ENCODE data around the gene DDX5. TPM values are rescaled to one million over a fixed set of nuclear protein-coding genes. Genes with fewer than 3 reads are reported as not detected.
"Not testable (repeated sequence)": the region's sequence is repeated elsewhere in the genome, so short reads cannot be mapped to it uniquely, and the experiment has no call there.

The DDX5 gene
- polyA plus RNA-seq, 2 of the 4 experiments (the other 2 are of a cell fraction): 841 to 1,011 TPM

GRCh38 chr17:64470625-64471024 is 35.5 kb downstream of the DDX5 start (continued):
- no peak for TF ChIP-seq TP53 (CRISPR knock-in tag; IDR thresholded peaks at IDR 0.05)
- no peak for TF ChIP-seq HOXB5 (CRISPR knock-in tag; IDR thresholded peaks at IDR 0.05)
- no peak for TF ChIP-seq MAFK (IDR thresholded peaks at IDR 0.05; ENCODE audit: partially characterized antibody)
- TF ChIP-seq ZFP36 (IDR thresholded peaks at IDR 0.05; ENCODE audit: borderline replicate concordance, partially characterized antibody): no peak

DNA sequence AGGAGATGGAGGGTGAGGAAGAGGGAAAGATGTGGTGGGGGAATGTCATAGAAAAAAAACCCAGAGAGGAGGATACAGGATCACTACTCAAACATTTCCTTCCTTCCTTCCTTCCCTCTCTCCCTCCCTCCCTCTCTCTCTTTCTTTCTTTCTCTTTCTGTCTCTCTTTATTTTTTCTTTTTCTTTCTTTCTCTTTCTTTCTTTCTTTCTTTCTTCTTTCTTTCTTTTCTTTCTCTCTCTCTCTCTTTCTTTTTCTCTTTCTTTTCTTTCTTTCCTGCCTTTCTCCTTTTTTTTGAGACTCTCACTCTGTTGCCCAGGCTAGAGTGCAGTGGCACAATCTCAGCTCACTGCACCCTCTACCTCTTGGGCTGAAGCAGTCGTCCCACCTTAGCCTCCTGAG is 39.3 kb downstream of the DDX5 start:
- CTCF ChIA-PET: interaction anchor here (0.6 to 8.4 kb wide), 8 partner anchors 10 to 499 kb away, joined by 3 to 48 read pairs (median 3); no protein-coding TSS in a partner anchor
- H3K27ac ChIP-seq; DNase-seq (ENCODE audit: low read depth in 1 of 2, low spot score in 1 of 2); H3K4me3 ChIP-seq; ATAC-seq; FAIRE-seq; H3K9me3 ChIP-seq; H3K4me2 ChIP-seq; POLR2A ChIA-PET; H3K4me1 ChIP-seq: not testable (repeated sequence)
- WGBS (ENCODE audit: missing lambda C conversion rate): 8% methylated on average over 1 of the region's 1 CpG

DNA sequence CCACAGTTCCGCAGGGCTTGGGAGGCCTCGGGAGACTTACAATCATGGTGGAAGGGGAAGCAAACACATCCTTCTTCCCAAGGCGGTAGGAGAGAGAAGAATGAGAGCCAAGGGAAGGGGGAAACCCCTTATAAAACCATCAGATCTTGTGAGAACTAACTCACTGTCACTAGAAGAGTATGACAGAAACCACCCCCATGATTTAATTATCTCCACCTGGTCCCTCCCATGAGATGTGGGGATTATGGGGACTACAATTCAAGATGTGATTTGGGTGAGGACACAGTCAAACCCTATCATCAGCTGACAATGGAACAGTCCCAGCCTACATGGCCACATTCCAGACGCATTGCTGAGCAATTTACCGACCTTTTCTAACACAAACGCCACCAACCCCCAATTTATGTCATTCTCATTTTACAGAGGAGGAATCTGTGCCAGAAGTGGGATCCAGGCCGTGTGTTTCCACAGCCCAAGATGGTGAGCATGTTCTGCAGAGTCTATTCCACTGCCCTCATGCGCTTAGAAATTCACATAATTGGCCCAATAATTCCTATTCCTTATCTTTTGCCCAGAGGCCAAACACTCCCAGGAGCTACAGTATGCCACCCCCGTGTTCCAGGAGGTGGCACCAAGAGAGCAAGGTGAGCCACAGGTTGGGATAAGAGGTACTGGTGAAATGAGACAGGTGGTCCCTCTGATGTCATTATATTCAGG is 39.9 kb downstream of the DDX5 start:
- TF ChIP-seq POLR2AphosphoS2 (conservative IDR thresholded peaks at IDR 0.05; ENCODE audit: low read length) (no peak), FOXS1 (CRISPR knock-in tag; IDR thresholded peaks at IDR 0.05) (no peak), FOSL2 (IDR thresholded peaks at IDR 0.05) (no peak), FOSL2 (CRISPR knock-in tag; IDR thresholded peaks at IDR 0.05) (no peak), NPAS2 (CRISPR knock-in tag; IDR thresholded peaks at IDR 0.05; ENCODE audit: borderline replicate concordance) (no peak), ESRRA (IDR thresholded peaks at IDR 0.05; ENCODE audit: borderline replicate concordance, low read length) (no peak), MAZ (IDR thresholded peaks at IDR 0.05; ENCODE audit: borderline replicate concordance, low read depth, low read length) (no peak), CBX8 (IDR thresholded peaks at IDR 0.05) (no peak), ZC3H11A (IDR thresholded peaks at IDR 0.05) (no peak), RARB (CRISPR knock-in tag; IDR thresholded peaks at IDR 0.05) (no peak), HDAC2 (IDR thresholded peaks at IDR 0.05) (no peak), SMC3 (IDR thresholded peaks at IDR 0.05) (no peak), REST (IDR thresholded peaks at IDR 0.05) (no peak), RCOR1 (IDR thresholded peaks at IDR 0.05; ENCODE audit: low read depth, low read length) (no peak), JUN (IDR thresholded peaks at IDR 0.05) (no peak)
- TF ChIP-seq, protein P1, sequence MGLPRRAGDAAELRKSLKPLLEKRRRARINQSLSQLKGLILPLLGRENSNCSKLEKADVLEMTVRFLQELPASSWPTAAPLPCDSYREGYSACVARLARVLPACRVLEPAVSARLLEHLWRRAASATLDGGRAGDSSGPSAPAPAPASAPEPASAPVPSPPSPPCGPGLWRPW (IDR thresholded peaks at IDR 0.05): no peak
- TF ChIP-seq, protein P2, sequence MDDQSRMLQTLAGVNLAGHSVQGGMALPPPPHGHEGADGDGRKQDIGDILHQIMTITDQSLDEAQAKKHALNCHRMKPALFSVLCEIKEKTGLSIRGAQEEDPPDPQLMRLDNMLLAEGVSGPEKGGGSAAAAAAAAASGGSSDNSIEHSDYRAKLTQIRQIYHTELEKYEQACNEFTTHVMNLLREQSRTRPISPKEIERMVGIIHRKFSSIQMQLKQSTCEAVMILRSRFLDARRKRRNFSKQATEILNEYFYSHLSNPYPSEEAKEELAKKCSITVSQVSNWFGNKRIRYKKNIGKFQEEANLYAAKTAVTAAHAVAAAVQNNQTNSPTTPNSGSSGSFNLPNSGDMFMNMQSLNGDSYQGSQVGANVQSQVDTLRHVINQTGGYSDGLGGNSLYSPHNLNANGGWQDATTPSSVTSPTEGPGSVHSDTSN (IDR thresholded peaks at IDR 0.05): no peak
- TF ChIP-seq, protein P3, sequence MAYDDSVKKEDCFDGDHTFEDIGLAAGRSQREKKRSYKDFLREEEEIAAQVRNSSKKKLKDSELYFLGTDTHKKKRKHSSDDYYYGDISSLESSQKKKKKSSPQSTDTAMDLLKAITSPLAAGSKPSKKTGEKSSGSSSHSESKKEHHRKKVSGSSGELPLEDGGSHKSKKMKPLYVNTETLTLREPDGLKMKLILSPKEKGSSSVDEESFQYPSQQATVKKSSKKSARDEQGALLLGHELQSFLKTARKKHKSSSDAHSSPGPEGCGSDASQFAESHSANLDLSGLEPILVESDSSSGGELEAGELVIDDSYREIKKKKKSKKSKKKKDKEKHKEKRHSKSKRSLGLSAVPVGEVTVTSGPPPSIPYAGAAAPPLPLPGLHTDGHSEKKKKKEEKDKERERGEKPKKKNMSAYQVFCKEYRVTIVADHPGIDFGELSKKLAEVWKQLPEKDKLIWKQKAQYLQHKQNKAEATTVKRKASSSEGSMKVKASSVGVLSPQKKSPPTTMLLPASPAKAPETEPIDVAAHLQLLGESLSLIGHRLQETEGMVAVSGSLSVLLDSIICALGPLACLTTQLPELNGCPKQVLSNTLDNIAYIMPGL (CRISPR knock-in tag; IDR thresholded peaks at IDR 0.05; ENCODE audit: borderline replicate concordance): no peak
- POLR2A ChIA-PET: no interaction called here
- H3K4me3 ChIP-seq: no peak overlapping the region
- H3K9me3 ChIP-seq: no peaks in the 10 kb centered on the region
- no peak overlapping the region for H3K27ac ChIP-seq
- H3K4me1 ChIP-seq: no peaks in the 10 kb centered on the region
- no peak for FAIRE-seq
- H3K4me2 ChIP-seq: no peak overlapping the region
- CTCF ChIA-PET: interaction anchor here (0.7 to 8.4 kb wide), 3 partner anchors 20 to 333 kb away, joined by 3 to 48 read pairs (median 4); no protein-coding TSS in a partner anchor
- WGBS (ENCODE audit: missing lambda C conversion rate): 68% methylated on average over 9 of the region's 9 CpGs
- no peak for DNase-seq (ENCODE audit: low read depth in 1 of 2, low spot score in 1 of 2)
- no peak; a peak in 2 of 6 replicates for ATAC-seq

Measured in A549 (cell line).